NT2/D1 (cell line): ENCODE results near the gene EIF5.

ENCODE experiments used
- DNase-seq: peaks from one replicate; pipeline ENCODE4 v3.0.0-alpha.2; 2011; ENCODE audit warnings: low read depth, low spot score
- H3K27me3 ChIP-seq: 2 replicates; pipeline ENCODE4 v1.6.0; 2011; ENCODE audit warnings: mild to moderate bottlenecking; ENCODE audit not compliant: insufficient read length, insufficient read depth
- H3K36me3 ChIP-seq: 2 replicates; pipeline ENCODE4 v1.6.1; 2011; ENCODE audit warnings: mild to moderate bottlenecking, low read length, mixed read lengths; ENCODE audit not compliant: insufficient read depth, insufficient read length
- H3K4me1 ChIP-seq: 2 replicates; pipeline ENCODE4 v1.5.1; 2011; ENCODE audit not compliant: insufficient read depth, insufficient read length
- H3K4me3 ChIP-seq: 2 replicates; pipeline ENCODE4 v1.5.1; 2011; ENCODE audit warnings: low read depth; ENCODE audit not compliant: insufficient read length
- H3K9ac ChIP-seq: 2 replicates; pipeline ENCODE4 v1.6.0; 2011; ENCODE audit warnings: low read depth; ENCODE audit not compliant: insufficient read length
- H3K9me3 ChIP-seq: 2 replicates; pipeline ENCODE4 v1.5.1; 2011; ENCODE audit warnings: mild to moderate bottlenecking, low read length; ENCODE audit not compliant: insufficient read depth
- SUZ12 ChIP-seq: IDR thresholded peaks from 2 replicates; pipeline ENCODE4 v1.6.1; 2011; ENCODE audit not compliant: insufficient read length, insufficient read depth; ENCODE audit errors: extremely low read depth
- YY1 ChIP-seq: IDR thresholded peaks from 2 replicates; pipeline ENCODE4 v1.6.1; 2011; ENCODE audit not compliant: insufficient read length, insufficient read depth
- ZNF274 ChIP-seq: IDR thresholded peaks from 2 replicates; pipeline ENCODE4 v1.6.1; 2011; ENCODE audit warnings: mild to moderate bottlenecking, low read depth, low read length

EIF5 gene

GRCh38 chr14:103393676-103394626 lies 59.9 kb downstream of the EIF5 start:
- no peak for DNase-seq
- no peak overlapping the region for H3K9ac ChIP-seq

More at GRCh38 chr14:103393676-103394626, 59.9 kb downstream of the EIF5 start:
- TF ChIP-seq ZNF274 (no peak), YY1 (no peak), SUZ12 (no peak)
- Histone ChIP-seq H3K36me3 (no peaks in the 10 kb centered on the region), H3K9me3 (no peaks in the 10 kb centered on the region), H3K4me1 (no peaks in the 10 kb centered on the region), H3K4me3 (no peak overlapping the region), H3K27me3 (no peaks in the 10 kb centered on the region)
